Measurements from ENCODE around the gene HECTD3.

DNA sequence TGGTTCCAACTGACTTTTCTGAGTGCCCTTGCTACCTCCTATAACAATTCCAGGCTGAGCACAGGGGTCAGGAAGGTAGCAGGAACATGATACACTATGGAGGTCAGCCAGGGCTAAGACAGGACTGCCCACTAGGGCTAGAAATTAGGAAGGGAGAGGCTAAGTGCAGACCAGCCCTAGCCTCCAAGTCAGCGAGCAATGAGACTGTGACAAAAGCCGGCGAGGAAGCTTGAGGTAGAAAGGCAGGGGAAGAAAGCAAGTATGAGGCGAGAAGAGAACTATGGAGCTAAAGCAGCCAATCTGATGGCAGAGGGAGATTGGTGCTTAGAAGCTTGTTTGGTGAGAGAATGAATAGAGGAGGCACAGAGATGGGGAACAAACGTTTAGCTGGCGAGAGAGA is 5.6 kb upstream of the HECTD3 start:
- TF ChIP-seq, protein P1, sequence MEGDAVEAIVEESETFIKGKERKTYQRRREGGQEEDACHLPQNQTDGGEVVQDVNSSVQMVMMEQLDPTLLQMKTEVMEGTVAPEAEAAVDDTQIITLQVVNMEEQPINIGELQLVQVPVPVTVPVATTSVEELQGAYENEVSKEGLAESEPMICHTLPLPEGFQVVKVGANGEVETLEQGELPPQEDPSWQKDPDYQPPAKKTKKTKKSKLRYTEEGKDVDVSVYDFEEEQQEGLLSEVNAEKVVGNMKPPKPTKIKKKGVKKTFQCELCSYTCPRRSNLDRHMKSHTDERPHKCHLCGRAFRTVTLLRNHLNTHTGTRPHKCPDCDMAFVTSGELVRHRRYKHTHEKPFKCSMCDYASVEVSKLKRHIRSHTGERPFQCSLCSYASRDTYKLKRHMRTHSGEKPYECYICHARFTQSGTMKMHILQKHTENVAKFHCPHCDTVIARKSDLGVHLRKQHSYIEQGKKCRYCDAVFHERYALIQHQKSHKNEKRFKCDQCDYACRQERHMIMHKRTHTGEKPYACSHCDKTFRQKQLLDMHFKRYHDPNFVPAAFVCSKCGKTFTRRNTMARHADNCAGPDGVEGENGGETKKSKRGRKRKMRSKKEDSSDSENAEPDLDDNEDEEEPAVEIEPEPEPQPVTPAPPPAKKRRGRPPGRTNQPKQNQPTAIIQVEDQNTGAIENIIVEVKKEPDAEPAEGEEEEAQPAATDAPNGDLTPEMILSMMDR (conservative IDR thresholded peaks at IDR 0.05; ENCODE audit: low read length), result no peak
- no peak for TF ChIP-seq EZH2phosphoT487 (IDR thresholded peaks at IDR 0.05; ENCODE audit: borderline replicate concordance, low read depth, low read length)

Data from OCI-LY7 (cell line).